IMR-90 (cell line): Measurements from ENCODE around the gene MLST8.

Source experiments
- BHLHE40 ChIP-seq: fragments of 150-350 bp; IDR thresholded peaks from 2 replicates; pipeline ENCODE4 v1.6.1; 2016; ENCODE audit warnings: mild to moderate bottlenecking, low read depth, low read length
- CEBPB ChIP-seq: IDR thresholded peaks from 2 replicates; pipeline ENCODE4 v1.6.1; 2012; ENCODE audit warnings: low read depth, low read length, improper control_type of control experiment
- CHD1 ChIP-seq: IDR thresholded peaks from 2 replicates; pipeline ENCODE4 v1.6.1; 2012; ENCODE audit warnings: low read depth, low read length, improper control_type of control experiment
- CTCF ChIP-seq: conservative IDR thresholded peaks from 2 replicates; pipeline ENCODE4 v1.5.1; 2012; ENCODE audit warnings: mild to moderate bottlenecking, low read depth, low read length, improper control_type of control experiment
- MXI1 ChIP-seq: IDR thresholded peaks from 2 replicates; pipeline ENCODE4 v1.6.1; 2012; ENCODE audit warnings: low read depth, mild to moderate bottlenecking, low read length, moderate library complexity, borderline replicate concordance
- POLR2A ChIP-seq: IDR thresholded peaks from 2 replicates; pipeline ENCODE4 v1.6.1; 2012; ENCODE audit warnings: mild to moderate bottlenecking, low read depth, low read length
- RAD21 ChIP-seq: IDR thresholded peaks from 2 replicates; pipeline ENCODE4 v1.6.1; 2012; ENCODE audit warnings: low read length, improper control_type of control experiment
- SMC3 ChIP-seq: fragments of 150-350 bp; IDR thresholded peaks from 2 replicates; pipeline ENCODE4 v1.6.1; 2016; ENCODE audit warnings: low read depth, mild to moderate bottlenecking, antibody characterized with exemption, low read length, moderate library complexity

- TF ChIP-seq CTCF (no peak), CEBPB (no peak), BHLHE40 (no peak), POLR2A (no peak), MXI1 (no peak), CHD1 (no peak), SMC3 (no peak), RAD21 (no peak)
Observed at GRCh38 chr16:2246301-2246885, 41.1 kb downstream of the MLST8 start.
